NCI-H146 (cell line): ENCODE results near the gene KIF15.

Experiments used
- DNase-seq: peaks from one replicate; lab custom pipeline; 2025; lab: John Stamatoyannopoulos, UW

The KIF15 gene

GRCh38 chr3:44877333-44877732 is 115.7 kb downstream of the KIF15 start:
- DNase-seq = no peak

GRCh38 chr3:44880284-44880683 is 118.7 kb downstream of the KIF15 start:
- no peak for DNase-seq

- DNase-seq = no peak
Observed at GRCh38 chr3:44883213-44883955, 121.8 kb downstream of the KIF15 start.

- no peak for DNase-seq
Observed at GRCh38 chr3:44883999-44884431, 122.4 kb downstream of the KIF15 start.

DNA sequence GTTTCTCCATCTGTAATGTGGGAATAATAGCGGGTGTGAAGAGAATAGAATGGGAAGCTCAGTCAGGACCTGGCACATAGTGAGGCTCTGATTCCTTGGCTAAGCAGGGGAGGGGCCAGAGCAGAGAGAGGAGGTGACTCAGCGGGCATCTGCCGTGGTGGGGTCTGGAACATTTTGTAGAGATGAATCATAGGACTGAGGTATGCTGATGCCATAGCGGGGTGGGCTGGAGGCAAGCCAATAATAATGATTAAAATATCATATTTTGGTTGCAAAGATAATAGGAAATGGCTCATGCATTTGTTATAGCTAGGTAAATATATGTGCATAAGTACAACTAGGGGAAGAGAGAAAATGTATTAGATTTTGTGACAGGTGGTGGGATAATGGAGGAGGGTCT is 124.0 kb downstream of the KIF15 start:
- DNase-seq = no peak

DNA sequence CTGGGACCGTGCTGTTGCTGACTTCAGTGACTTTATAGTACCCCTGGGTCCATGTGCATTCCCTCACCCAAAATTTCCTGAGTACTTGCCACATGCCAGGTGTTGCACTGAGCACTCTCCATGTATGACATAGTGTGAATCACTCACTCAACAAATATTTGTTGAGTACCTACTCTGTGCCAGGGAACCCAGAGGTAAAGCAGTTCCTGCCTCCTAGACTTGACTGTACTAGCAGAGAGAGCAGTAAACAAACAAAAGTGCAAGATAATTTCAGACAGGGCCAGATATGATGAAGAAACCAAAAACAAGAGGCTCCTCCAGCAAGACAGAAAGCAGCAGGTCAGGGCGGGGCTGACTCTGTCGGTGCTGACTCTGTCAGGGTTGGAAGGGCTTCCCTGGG is 125.0 kb downstream of the KIF15 start:
- no peak for DNase-seq

DNA sequence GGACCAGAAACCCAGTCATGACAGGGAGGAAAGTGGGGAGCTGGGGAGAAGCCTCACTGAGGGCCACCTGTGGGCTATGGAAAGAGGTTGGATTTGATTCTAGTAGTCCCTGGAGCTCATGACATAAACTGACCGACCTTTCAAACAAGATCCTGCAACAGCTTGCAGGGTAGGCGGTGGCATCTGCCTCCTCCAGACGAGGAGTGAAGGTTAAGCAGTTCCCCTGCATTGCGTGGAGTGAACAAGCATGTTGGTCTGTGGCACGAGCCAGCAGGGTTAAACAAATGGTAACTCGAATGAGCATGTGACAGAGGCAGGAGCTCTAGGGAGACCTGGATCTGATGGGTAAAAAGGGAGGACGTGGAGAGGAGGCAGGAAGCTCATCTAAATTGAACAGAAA is 125.5 kb downstream of the KIF15 start:
- DNase-seq = no peak

DNA sequence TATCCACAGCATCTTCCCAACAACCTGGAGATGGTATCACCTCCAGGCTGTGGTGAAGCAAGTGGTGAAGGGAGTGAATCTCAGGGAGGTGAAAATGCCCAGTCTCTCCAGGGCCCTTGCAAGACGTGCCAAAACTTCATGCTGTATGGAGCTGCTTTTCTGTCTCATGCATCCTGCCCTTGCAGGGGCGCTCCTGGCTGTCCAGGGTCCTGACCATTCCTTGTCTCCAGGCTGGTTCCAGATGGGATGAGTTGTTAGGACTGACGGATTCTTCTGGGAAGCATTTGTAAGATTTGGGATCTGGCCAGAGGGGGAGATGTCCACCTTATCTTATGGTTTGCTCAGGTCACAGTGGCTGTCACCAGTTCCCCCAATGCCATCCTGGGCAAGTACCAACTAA is 128.7 kb downstream of the KIF15 start:
- no peak for DNase-seq

- no peak for DNase-seq
Observed at GRCh38 chr3:44890852-44891251, 129.3 kb downstream of the KIF15 start.

DNA sequence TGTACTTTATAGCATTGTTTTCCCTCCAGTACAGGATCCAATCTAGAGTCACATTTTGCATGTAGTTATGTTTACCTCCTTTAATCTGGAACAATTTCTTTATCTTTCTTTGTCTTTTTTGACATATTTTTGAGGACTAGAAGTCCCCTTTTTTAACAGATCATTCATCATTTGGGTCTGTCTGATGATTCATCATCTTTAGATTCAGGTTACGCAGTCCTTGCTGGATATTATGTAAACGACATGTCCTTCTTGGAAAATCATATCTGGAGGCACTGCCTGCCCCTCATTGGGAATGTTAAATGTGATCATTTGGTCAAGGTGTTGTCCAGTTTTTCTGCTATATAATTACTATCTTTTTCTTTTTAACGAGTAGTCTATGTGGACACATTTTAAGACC is 131.1 kb downstream of the KIF15 start:
- no peak for DNase-seq

GRCh38 chr3:44893097-44893496 is 131.5 kb downstream of the KIF15 start:
- DNase-seq = no peak

DNA sequence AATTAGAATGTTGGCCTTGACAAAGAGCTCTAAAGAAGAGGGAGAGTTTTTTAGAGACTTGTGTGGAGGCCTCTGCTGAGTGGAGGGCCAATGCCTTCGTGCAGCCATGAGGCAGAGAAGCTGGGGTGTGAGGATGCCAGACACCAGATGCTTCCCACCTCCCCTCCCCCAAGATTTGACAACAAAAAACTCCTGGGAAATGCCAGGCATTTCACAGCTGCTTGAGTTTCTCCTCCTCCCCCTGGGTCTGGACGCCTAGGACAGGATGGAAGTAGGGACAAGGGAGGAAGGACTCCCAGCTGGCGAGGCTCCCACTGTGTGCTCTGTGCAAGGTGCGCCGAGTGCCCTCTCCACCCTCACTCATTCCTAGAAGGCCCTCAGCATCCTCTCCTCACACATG is 132.9 kb downstream of the KIF15 start:
- no peak for DNase-seq

GRCh38 chr3:44896440-44896839 is 134.8 kb downstream of the KIF15 start:
- DNase-seq = no peak

DNA sequence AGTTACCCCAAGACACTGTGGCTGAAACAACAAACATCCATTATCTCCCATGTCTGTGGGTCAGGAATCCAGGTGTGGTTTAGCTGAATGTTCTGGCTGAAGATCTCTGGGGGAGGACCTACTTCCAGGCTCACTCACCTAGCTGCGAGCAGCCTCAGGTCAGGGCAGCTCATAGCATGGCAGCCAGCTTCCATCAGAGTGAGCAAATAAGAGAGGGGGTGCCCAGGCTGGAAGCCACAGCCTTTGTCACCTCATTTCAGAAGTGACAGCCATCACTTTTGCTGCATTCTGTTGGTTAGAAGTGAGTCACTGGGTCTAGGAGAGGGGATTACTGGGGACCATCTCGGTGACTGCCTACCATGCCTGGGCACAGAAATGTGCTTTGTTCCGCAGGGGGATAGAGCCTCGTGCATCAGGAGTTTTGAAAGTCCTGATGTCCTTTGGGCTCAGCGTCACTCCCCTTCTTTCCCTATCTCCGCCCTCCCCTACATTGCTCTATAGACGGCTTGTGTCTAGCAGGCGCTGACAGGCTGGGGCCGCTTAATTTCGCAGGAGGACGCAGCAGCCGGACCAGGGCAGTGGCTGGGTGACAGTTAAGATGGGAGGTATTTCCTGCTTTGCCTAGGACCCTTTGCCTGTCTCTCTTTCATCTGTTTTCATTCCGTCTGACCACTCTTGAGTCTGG is 138.2 kb downstream of the KIF15 start:
- DNase-seq = no peak

GRCh38 chr3:44902628-44903027 is 141.0 kb downstream of the KIF15 start:
- no peak for DNase-seq
